HepG2 (cell line): ENCODE results near the gene LENEP. TPM values are rescaled to one million over a fixed set of nuclear protein-coding genes. Genes with fewer than 3 reads are reported as not detected.

ENCODE experiments used
- DPF2 ChIP-seq: sonication (generic); formaldehyde crosslinking; IDR thresholded peaks from 2 replicates; pipeline ENCODE4 v1.4.0; 2020; ENCODE audit warnings: mild to moderate bottlenecking, low read depth, missing genetic modification reagents, borderline replicate concordance
- FOXK1 ChIP-seq: sonication (generic); formaldehyde crosslinking; IDR thresholded peaks from 2 replicates; pipeline ENCODE4 v1.4.0; 2020; ENCODE audit warnings: low read depth, missing genetic modification reagents, borderline replicate concordance
- FOXK2 ChIP-seq: fragments of 450-650 bp; IDR thresholded peaks from 2 replicates; pipeline ENCODE4 v1.6.1; 2016
- FOXM1 ChIP-seq: sonication (generic); formaldehyde crosslinking; IDR thresholded peaks from 2 replicates; pipeline ENCODE4 v1.5.0; 2020; ENCODE audit warnings: missing genetic modification reagents
- GLI4 ChIP-seq: sonication (generic); formaldehyde crosslinking; IDR thresholded peaks from 2 replicates; pipeline ENCODE4 v1.5.1; 2020; ENCODE audit warnings: missing genetic modification reagents, mild to moderate bottlenecking, moderate library complexity, borderline replicate concordance
- MXD4 ChIP-seq: IDR thresholded peaks from 2 replicates; pipeline ENCODE4 v1.6.1; 2016; ENCODE audit warnings: mild to moderate bottlenecking, missing biosample characterization, missing genetic modification reagents
- MYPOP ChIP-seq: sonication (generic); formaldehyde crosslinking; IDR thresholded peaks from 2 replicates; pipeline ENCODE4 v1.8.1; 2023; ENCODE audit warnings: mild to moderate bottlenecking, moderate library complexity, missing genetic modification reagents
- NFYC ChIP-seq: IDR thresholded peaks from 2 replicates; pipeline ENCODE4 v1.6.1; 2016; ENCODE audit warnings: missing genetic modification reagents, missing compliant biosample characterization
- POLR2AphosphoS5 ChIP-seq: IDR thresholded peaks from 2 replicates; pipeline ENCODE4 v1.6.1; 2012; ENCODE audit warnings: low read depth, low read length
- PRDM4 ChIP-seq: sonication (generic); formaldehyde crosslinking; IDR thresholded peaks from 2 replicates; pipeline ENCODE4 v1.9.0; 2021; ENCODE audit warnings: missing genetic modification reagents, borderline replicate concordance
- SP4 ChIP-seq: sonication (generic); formaldehyde crosslinking; IDR thresholded peaks from 2 replicates; pipeline ENCODE4 v1.8.1; 2023; ENCODE audit warnings: mild to moderate bottlenecking, missing genetic modification reagents
- ZBED4 ChIP-seq: sonication (generic); formaldehyde crosslinking; IDR thresholded peaks from 2 replicates; pipeline ENCODE4 v1.4.0; 2020; ENCODE audit warnings: missing genetic modification reagents, borderline replicate concordance
- ZFP91 ChIP-seq: sonication (generic); formaldehyde crosslinking; IDR thresholded peaks from 2 replicates; pipeline ENCODE4 v1.9.0; 2022; ENCODE audit warnings: missing genetic modification reagents, mild to moderate bottlenecking, borderline replicate concordance
- ZMAT3 ChIP-seq: sonication (generic); formaldehyde crosslinking; conservative IDR thresholded peaks from 2 replicates; pipeline ENCODE4 v1.7.0; 2021; ENCODE audit warnings: missing genetic modification reagents
- ZNF180 ChIP-seq: sonication (generic); formaldehyde crosslinking; IDR thresholded peaks from 2 replicates; pipeline ENCODE4 v1.4.0; 2020; ENCODE audit warnings: low read depth, missing genetic modification reagents, borderline replicate concordance
- ZNF24 ChIP-seq: fragments of 450-650 bp; IDR thresholded peaks from 2 replicates; pipeline ENCODE4 v1.6.1; 2017; ENCODE audit warnings: antibody characterized with exemption, mild to moderate bottlenecking
- ZNF263 ChIP-seq: sonication (generic); formaldehyde crosslinking; IDR thresholded peaks from 2 replicates; pipeline ENCODE4 v1.4.0; 2020; ENCODE audit warnings: missing genetic modification reagents
- ZNF430 ChIP-seq: sonication (generic); formaldehyde crosslinking; IDR thresholded peaks from 2 replicates; pipeline ENCODE4 v1.9.0; 2021; ENCODE audit warnings: mild to moderate bottlenecking, missing genetic modification reagents
- ZNF44 ChIP-seq: sonication (generic); formaldehyde crosslinking; IDR thresholded peaks from 2 replicates; pipeline ENCODE4 v1.5.1; 2020; ENCODE audit warnings: mild to moderate bottlenecking, missing genetic modification reagents
- ZNF558 ChIP-seq: sonication (generic); formaldehyde crosslinking; IDR thresholded peaks from 2 replicates; pipeline ENCODE4 v1.9.0; 2022; ENCODE audit warnings: mild to moderate bottlenecking, missing genetic modification reagents, borderline replicate concordance
- ZNF660 ChIP-seq: sonication (generic); formaldehyde crosslinking; IDR thresholded peaks from 2 replicates; pipeline ENCODE4 v1.5.1; 2020; ENCODE audit warnings: mild to moderate bottlenecking, low read depth, missing genetic modification reagents, borderline replicate concordance
- polyA plus RNA-seq, 8 experiments: library from polyadenylated mRNA; depleted of rRNA in 3 of 8; stranded (reverse) in 7 of 8; unstranded in 1 of 8; fragments of >200 nt; fragmentation: Illumina TruSeq in 4 of 8; extraction: Trizol in 4 of 8; gene quantifications; 2 replicates each; pipeline versions ENCODE4 v1.2.1 to v1.2.3, GENCODE V29; 2011 to 2016; ENCODE audit warnings: low read depth in 4 of 8, missing spikeins in 1 of 8, mixed read lengths in 1 of 8; ENCODE audit not compliant: insufficient read depth in 1 of 8
- total RNA-seq, 5 experiments: library from RNA; depleted of rRNA; stranded (reverse); fragments of >200 nt; fragmentation: Illumina TruSeq; extraction: Trizol; gene quantifications; 2 replicates each; pipeline ENCODE4 v1.2.3, GENCODE V29; 2016; ENCODE audit warnings: low read depth in 1 of 5

LENEP gene
- total and polyA plus RNA-seq, 2 of the 13 experiments (the other 11 are each of a cell fraction or from before 2014, with no cell fraction given), result 0.29 TPM; not detected in 1

GRCh38 chr1:155000726-155001424 is 7.5 kb downstream of the LENEP start (continued):
- TF ChIP-seq FOXK1 (CRISPR knock-in tag), result peak; percentile 44; the same call in 1 of the 2 replicates
- no peak for TF ChIP-seq FOXK2
- peak; percentile 76 for TF ChIP-seq POLR2AphosphoS5
- peak; percentile 79; the same call in 1 of the 2 replicates for TF ChIP-seq ZFP91 (CRISPR knock-in tag)
- no peak for TF ChIP-seq ZNF660 (CRISPR knock-in tag)
- TF ChIP-seq ZNF430 (CRISPR knock-in tag), result peak; percentile 74
- TF ChIP-seq ZNF558, result 0 out of 2 replicates have a peak, but pooled peaks have one; percentile 68
- no peak for TF ChIP-seq ZNF44 (CRISPR knock-in tag)
- TF ChIP-seq GLI4, result no peak
- TF ChIP-seq DPF2, result 0 out of 2 replicates have a peak, but pooled peaks have one; percentile 33
- no peak for TF ChIP-seq NFYC (CRISPR knock-in tag)
- no peak; the same call in 1 of the 2 replicates for TF ChIP-seq ZNF263 (CRISPR knock-in tag)
- TF ChIP-seq MYPOP, result no peak; the same call in 1 of the 2 replicates
- TF ChIP-seq SP4 (CRISPR knock-in tag), result peak; percentile 84
- TF ChIP-seq ZMAT3 (CRISPR knock-in tag), result peak; percentile 87
- TF ChIP-seq ZBED4 (CRISPR knock-in tag), result peak; percentile 100
- peak; percentile 61; the same call in 1 of the 2 replicates for TF ChIP-seq MXD4
- TF ChIP-seq ZNF24, result peak; percentile 68
- TF ChIP-seq FOXM1 (CRISPR knock-in tag), result no peak
- TF ChIP-seq PRDM4 (CRISPR knock-in tag), result no peak
- no peak for TF ChIP-seq ZNF180 (CRISPR knock-in tag)
